ENCODE results near the gene PRSS8. TPM values are rescaled to one million over a fixed set of nuclear protein-coding genes. Genes with fewer than 3 reads are reported as not detected.
"Not testable (repeated sequence)": the region's sequence is repeated elsewhere in the genome, so short reads cannot be mapped to it uniquely, and the experiment has no call there.

The PRSS8 gene
- total RNA-seq, 1 experiment from 2014 or later = not detected

- peak; percentile 50 for DNase-seq (ENCODE audit: low read depth)
These were observed 8.9 kb upstream of the PRSS8 start for GRCh38 chr16:31144418-31144817.

- no peak for DNase-seq (ENCODE audit: low read depth)
These were observed 8.2 kb upstream of the PRSS8 start for GRCh38 chr16:31143694-31144148.

- no peak for DNase-seq (ENCODE audit: low read depth)
These were observed 7.6 kb upstream of the PRSS8 start for GRCh38 chr16:31143011-31143693.

GRCh38 chr16:31142109-31143010 lies 6.8 kb upstream of the PRSS8 start:
- peak; percentile 98 for DNase-seq (ENCODE audit: low read depth)

GRCh38 chr16:31141489-31142108 lies 6.1 kb upstream of the PRSS8 start:
- DNase-seq (ENCODE audit: low read depth) = peak; percentile 79

GRCh38 chr16:31141071-31141469 lies 5.5 kb upstream of the PRSS8 start:
- DNase-seq (ENCODE audit: low read depth) = not testable (repeated sequence)

- peak; percentile 94 for DNase-seq (ENCODE audit: low read depth)
These were observed 3.4 kb upstream of the PRSS8 start for GRCh38 chr16:31138621-31139578.

GRCh38 chr16:31136822-31137499 lies 1.4 kb upstream of the PRSS8 start:
- DNase-seq (ENCODE audit: low read depth) = not testable (repeated sequence)

- DNase-seq (ENCODE audit: low read depth) = no peak
These were observed 748 bp upstream of the PRSS8 start for GRCh38 chr16:31136287-31136662.

GRCh38 chr16:31134625-31135534 lies 647 bp downstream of the PRSS8 start:
- no peak for DNase-seq (ENCODE audit: low read depth)

- peak; percentile 52 for DNase-seq (ENCODE audit: low read depth)
These were observed 1.4 kb downstream of the PRSS8 start for GRCh38 chr16:31134091-31134571.

GRCh38 chr16:31133046-31133501 lies 2.5 kb downstream of the PRSS8 start:
- no peak for DNase-seq (ENCODE audit: low read depth)

GRCh38 chr16:31132303-31132979 lies 3.1 kb downstream of the PRSS8 start:
- no peak for DNase-seq (ENCODE audit: low read depth)

GRCh38 chr16:31131841-31132271 lies 3.7 kb downstream of the PRSS8 start:
- no peak for DNase-seq (ENCODE audit: low read depth)

GRCh38 chr16:31131416-31131815 lies 4.1 kb downstream of the PRSS8 start:
- no peak for DNase-seq (ENCODE audit: low read depth)

- DNase-seq (ENCODE audit: low read depth) = no peak
These were observed 4.6 kb downstream of the PRSS8 start for GRCh38 chr16:31130899-31131298.

GRCh38 chr16:31130336-31130891 lies 5.1 kb downstream of the PRSS8 start:
- DNase-seq (ENCODE audit: low read depth) = no peak

- no peak for DNase-seq (ENCODE audit: low read depth)
These were observed 5.8 kb downstream of the PRSS8 start for GRCh38 chr16:31129568-31130335.

All from M059J (cell line).